HG02970 (cell line): ENCODE measurements around the gene TPCN1.

Experiments used
- ATAC-seq: cut with Tn5 transposase; IDR thresholded peaks from one replicate; pipeline ENCODE4 v1.9.1; 2021; ENCODE audit warnings: mild to moderate bottlenecking, moderate library complexity, moderate number of reproducible peaks; ENCODE audit not compliant: unreplicated experiment, low FRiP score

The TPCN1 gene

DNA sequence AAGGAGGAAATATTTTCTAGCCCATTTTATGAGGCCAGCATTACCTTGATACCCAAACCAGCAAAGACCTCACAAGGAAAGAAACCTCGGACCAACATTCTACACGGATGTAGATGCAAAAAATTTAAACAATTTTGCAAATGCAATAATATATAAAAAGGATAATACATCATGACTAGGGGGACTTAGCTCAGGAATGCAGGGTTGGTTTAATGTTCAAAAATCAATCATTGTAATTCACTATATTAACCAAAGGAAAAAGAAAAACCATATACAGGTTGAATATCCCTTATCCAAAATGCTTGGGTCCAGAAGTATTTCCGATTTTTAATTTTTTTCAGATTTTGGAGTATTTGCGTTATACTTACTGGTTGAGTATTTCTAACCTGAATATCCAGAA is 33.0 kb downstream of the TPCN1 start:
- ATAC-seq, result no peak

DNA sequence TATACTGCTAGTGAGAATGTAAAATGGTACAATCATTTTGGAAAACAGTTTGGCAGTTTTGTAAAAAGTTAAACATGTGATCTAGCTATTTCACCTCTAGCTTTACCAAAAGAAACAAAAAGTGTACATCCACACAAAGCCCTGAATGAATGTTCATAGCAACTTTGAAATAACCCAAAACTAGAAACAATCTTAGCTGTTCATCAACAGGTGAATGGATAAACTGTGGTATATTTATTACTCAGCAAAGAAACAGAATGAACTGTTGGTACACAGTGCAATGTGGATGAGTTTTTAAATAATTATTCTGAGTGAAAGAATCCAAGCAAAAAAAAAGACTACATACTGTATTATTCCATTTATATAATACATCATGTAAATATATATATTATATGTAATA is 36.3 kb downstream of the TPCN1 start:
- no peak for ATAC-seq

DNA sequence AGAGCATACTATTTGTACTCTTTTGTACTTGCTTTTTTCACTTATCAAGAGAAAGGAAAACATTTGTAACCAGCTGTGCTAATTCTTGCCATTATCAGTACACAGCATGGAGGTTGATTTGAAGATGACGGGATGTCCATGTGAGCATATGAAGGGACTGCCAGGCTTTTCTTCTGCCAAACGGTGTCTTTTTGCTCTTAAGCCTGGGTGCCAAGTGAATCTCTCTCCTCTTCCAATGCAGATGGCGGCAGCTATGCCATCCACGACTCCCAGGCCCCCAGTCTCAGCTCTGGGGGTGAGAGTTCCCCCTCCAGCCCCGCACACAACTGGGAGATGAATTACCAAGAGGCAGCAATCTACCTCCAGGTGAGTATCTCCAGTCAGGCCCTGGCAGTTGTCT is 38.9 kb downstream of the TPCN1 start:
- no peak for ATAC-seq

DNA sequence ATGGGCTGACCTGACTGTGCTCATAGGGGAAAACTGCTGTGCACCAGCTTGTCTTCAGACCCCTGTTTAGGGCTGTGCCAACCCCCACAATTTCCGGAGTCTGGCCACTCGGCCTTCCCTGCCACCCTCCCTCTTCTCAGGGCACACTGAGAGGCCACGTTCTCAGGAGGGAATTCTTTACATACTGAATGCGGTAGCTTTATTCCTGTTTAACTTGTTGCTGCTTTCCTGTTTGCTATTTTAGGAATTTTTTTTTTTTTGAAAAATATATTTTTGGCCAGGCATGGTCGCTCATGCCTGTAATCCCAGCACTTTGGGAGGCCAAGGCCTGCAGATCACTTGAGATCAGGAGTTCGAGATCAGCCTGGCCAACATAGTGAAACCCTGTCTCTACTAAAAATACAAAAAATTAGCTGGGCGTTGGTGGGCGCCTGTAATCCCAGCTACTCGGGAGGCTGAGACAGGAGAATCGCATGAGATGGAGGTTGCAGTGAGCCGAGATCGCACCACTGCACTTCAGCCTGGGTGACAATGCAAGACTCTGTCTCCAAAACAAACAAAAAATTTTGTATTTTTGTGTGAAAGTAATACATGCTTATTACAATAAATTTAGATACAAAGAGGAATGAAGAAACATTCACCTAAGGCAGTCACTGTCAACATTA is 39.5 kb downstream of the TPCN1 start:
- no peak for ATAC-seq

DNA sequence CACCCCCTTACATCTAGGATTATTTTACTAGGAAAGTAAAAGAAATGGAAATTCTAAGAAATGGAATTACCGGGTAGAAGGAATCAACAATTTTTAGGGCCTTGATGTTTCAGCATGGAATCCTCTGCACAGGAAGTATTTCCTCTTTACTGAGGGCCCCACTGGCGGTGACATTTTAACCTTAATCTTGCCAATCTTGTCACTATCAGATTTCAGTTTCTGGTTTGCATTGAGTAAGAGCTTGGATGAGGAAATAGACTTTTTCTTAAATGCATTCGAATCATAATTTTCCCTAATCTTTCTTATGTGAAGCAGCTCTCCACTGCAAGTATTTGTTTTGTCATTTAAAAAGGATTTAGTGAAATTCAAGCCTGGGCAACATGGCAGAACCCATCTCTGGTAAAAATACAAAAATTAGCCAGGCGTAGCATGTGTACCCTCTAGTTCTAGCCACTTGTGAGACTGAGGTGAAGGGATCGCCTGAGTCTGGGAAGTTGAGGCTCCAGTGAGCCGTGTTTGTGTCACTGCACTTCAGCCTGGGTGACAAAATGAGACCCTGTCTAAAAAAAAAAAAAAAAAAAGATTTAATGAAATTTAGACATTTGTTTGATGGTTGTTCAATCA is 40.7 kb downstream of the TPCN1 start:
- no peak for ATAC-seq

DNA sequence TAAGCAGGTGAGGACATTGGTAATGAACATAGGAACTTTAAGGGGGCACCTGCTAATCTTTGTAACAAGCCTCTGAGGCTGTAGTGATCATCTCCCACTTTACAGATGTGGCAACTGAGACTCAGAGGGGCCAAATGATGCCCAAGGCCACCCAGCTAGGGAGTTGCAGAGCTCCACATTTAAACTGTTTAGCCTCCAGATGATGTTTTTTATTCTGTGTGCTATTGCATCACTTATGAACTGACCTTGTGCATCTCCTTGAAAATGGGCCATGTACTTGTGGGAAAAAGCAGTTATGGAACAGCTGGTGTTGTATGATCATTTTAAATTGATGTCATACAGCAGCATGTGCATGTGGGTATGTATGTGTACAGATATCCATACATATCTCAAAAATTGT is 41.4 kb downstream of the TPCN1 start:
- ATAC-seq, result no peak

DNA sequence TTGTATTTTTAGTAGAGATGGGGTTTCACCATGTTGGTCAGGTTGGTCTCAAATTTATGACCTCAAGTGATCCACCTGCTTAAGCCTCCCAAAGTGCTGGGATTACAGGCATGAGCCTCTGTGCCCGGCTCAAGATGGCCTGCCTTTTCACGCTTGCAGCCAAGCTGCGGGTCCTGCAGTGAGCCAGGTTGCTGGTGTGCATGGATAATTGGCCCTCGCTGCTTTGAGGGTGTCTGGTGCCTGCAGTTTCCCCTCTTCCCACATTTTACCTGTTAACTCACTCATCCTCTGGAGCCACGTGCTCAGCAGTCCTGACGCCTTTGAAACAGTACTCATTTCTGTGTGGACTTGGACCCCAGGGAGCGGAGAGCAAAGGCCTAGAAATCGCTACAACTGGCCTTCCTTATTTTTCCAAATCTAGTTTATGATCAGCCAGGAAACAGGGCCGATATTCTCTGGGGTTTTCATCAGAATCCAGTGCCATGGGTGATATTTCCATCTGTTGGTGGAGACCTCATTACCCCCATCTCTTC is 42.2 kb downstream of the TPCN1 start:
- no peak for ATAC-seq

DNA sequence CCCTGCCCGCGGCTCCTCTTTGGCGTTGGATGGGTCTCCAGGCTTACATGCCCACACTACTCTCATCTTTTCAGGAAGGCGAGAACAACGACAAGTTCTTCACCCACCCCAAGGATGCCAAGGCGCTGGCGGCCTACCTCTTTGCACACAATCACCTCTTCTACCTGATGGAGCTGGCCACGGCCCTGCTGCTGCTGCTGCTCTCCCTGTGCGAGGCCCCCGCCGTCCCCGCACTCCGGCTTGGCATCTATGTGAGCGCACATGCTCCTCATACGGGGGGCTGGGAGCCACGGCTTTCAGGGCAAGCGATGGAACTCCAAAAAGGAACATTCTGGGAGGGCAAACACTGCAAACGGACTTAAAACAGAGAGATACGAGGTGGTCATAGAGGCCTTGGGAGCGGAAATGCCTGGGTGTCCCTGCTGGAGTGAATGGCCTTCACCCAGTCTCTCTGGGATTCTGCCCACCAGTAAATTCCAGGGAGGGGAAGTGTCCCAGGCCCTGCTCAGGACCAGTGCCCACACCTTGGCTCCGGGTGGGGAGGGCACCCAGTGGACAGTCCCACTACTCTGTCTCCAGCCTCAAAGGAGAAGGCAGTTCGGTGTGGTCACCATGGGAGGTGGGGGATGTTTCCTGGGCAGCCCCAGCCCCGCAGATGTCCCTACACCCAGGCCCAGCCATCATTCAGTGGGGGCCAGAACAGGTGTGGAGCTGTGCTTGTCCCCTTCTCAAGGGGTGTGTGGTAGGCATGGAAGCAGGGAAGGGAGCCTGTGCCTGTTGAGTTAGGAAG is 45.0 kb downstream of the TPCN1 start:
- ATAC-seq, result no peak

DNA sequence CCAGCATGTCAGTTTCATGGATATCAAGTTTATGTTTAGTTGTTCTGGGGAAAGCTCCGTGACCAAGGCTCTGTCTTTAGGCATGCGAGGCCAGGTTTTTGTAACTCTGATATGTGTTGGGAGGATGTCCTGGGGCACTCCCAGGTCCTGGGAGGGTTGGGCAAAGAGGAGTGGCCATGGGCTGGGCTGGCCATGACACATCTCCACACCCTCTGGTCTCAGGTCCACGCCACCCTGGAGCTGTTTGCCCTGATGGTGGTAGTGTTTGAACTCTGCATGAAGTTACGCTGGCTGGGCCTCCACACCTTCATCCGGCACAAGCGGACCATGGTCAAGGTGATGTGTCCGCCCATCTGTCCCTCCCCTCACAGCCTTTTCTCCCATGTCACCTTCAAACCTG is 46.4 kb downstream of the TPCN1 start:
- ATAC-seq, result no peak

DNA sequence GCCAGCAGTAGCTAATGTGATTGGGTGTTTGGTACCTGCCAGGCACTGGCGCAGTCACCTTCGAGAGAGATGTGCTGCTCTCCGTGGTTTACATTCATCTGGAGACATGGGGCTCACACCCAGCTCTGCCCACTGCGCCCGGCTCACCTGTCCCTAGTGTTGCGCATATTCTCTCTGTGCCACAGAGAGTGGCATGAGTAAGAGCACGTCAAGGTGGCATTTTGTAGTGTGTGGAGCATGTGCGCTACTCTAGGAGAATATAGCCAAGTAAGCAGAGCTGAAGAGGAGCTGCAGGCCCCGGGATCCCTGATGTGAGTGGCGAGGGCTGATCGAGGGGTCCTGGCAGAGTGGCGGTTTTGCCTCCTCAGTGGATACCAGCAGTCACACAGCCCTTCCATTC is 46.9 kb downstream of the TPCN1 start:
- no peak for ATAC-seq

DNA sequence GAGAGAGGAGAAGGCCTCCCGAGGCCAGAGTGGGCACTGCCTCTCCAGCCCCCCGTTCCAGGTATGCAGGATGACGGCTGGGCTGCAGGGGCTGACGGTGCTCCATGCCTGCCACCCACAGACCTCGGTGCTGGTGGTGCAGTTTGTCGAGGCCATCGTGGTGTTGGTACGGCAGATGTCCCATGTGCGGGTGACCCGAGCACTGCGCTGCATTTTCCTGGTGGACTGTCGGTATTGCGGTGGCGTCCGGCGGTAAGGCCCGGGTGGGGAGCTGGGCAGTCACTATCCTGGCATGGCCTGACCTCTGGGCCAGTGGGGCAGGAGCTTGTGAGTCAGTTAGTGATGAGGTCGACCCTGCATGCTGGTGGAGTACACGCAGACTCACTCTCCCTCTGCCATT is 47.4 kb downstream of the TPCN1 start:
- no peak for ATAC-seq

DNA sequence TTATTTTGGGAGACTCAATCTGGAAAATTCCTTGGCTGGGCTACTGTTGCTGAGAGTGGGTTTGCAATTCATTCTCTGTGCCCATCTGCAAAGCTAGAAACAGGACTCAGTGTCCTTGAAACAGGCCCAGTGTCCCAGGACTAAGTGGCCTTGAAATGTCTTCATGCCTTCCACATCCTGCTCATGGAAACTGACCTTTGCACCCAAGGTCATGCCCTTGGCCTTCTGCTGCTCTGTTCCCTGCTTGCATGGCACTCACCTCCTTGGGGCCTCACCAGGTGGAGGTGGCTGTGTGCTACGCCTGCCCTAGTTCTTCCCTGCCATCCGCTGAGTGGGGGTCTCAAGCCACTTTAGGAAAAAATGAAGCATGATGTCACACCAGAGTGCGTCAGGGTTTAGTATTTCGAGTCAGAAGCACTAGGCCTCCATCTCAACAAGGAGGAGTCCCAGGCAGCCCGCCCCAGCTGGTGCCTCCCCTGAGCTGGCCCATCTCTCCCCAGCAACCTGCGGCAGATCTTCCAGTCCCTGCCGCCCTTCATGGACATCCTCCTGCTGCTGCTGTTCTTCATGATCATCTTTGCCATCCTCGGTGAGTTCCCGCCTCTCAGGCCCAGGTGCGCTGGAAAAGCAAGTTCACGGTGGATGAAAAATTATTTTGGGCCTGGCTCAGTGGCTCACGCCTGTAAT is 48.1 kb downstream of the TPCN1 start:
- no peak for ATAC-seq

DNA sequence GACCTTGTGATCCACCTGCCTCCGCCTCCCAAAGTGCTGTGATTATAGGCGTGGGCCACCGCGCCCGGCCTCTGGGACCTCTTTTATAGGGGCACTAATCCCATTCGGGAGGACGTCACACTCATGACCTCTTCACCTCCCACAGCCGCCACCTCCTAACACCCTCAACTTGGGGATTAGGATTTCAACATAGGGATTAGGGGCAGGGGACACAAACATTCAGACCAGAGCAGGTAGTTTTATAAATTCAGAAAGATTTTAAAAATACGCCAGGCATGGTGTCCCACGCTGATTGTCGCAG is 49.4 kb downstream of the TPCN1 start:
- ATAC-seq, result no peak

DNA sequence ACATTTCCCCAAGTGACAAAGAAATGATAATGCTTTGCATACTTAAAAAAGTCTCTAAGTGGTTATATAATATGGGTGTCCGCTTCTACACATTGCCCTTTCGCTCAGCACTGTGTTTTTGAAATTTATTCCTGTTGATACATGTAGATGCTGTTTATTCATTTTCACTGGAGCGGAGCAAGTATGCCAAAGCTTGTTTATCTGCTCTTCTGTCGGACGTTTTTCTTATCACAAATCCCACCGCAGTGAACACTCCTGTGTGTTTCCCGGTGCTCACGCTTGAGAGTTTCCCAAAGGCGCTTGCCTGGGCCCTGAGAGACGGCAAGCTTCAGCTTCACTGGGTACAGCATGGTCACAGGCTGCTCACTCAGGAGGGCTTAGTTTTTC is 50.2 kb downstream of the TPCN1 start:
- no peak for ATAC-seq

DNA sequence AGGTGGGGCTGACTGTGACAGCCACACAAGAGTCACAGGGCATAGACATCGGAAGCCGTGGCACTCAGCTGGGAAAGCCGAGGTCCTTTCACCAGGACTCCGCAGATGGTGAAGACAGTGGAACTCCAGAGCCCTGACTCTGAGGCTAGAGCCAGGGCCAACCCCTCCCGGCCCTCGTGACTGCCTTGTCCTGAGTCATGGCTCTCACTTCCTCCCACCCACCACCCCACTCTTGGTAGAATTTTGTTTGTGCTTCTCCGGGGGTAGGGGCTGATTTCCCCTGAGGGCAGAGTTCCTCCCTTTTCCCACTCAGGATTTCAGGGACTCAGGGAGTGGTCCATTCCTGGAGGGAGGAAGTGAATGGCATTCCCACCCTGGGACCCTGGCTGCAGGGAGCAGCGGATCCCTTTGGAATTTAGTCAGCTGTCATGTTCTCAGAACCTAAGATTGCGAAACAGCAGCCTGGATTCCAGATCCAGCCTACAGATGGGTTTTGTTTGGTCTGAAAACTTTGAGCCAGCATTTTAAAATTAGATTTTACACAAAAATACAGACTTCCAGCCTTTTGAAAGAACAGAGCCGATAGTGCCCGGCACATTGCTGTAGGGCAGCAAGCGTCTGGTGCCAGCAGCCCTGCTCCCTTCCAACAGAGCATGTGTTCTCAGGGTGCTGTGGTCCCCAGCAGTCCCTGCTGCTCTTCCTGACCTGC is 50.7 kb downstream of the TPCN1 start:
- ATAC-seq, result no peak

DNA sequence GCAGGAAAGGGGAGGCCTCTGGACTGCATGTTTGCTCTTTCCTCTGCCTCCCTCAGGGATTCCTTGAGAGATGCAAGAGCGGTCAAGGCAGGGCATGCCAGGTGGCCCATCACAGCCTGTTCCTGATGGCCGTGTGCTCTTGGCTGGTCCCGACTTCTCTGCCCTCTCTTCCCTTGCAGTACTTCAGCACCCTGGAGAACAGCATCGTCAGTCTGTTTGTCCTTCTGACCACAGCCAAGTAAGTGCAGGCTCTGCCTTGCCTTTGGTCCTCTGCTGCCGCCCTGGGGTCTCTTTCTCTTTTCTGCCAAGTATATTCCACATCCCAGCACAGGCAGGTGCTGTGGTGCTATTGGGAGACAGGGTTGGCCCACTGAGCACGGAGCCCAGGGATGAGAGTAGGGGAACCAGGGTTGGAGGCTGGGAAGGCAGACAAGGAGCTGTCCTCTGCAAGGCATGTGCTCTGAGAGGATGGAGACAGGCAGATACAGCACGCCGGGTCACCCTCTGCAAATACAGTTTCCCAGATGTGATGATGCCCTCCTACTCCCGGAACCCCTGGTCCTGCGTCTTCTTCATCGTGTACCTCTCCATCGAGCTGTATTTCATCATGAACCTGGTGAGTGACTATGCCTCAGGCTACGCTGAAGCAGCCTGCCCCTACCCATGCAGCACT is 51.9 kb downstream of the TPCN1 start:
- no peak for ATAC-seq

DNA sequence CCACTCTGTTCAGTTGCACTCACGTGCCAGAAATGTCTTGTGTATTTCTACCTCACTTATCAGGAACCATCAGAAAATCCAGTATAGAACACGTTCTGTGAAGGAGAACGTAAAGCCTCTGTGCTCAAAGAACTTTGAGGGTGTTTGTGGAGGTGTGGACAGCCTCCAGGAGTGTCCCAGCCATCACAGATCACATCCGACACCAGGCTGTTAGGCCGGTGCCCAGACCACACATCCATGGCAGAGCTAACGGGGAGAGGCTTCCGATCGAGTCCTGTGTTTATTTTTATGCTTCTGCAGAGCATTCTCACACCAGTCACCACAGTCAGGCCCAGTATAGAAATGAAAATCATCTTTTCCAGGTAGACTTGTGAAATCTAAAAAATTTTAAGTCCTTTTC is 53.6 kb downstream of the TPCN1 start:
- no peak for ATAC-seq

DNA sequence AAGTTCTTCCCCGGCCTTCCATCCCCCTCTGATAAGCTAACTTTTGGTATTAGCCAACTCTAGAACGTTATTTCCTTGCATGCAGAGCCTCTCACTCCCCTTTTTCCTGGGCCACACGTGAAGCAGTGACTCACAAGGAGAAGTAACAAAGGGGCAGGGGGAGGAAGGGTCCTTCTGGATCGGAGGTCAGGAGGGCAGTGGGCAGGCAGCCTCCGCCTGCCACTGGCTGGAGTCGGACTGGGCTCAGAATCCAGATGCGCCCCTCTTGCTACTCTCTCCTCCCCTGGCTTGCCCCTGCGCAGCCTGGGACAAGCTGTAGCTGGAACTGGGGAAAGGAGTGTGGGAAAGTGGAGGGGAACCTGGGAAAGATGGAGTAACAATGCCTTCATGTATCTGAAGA is 55.0 kb downstream of the TPCN1 start:
- no peak for ATAC-seq

DNA sequence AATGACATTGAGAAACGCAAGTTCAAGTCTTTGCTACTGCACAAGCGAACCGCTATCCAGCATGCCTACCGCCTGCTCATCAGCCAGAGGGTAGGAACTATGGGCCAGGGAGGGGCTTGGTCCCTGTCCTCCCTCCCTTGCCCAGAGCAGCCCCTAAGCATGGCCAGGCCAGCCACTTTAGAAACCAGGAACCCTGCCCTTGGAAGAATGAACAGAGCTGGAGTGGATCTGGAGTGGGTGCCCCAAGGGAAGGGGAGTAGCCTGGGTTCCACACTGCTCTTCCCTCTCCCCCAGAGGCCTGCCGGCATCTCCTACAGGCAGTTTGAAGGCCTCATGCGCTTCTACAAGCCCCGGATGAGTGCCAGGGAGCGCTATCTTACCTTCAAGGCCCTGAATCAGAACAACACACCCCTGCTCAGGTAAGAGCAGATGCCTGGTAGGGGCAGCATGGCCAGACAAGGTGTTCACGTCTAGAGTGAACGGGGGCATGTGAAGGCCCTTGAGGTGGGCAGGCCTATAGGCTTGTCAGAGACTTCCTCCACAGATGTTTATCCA is 55.8 kb downstream of the TPCN1 start:
- ATAC-seq, result no peak

DNA sequence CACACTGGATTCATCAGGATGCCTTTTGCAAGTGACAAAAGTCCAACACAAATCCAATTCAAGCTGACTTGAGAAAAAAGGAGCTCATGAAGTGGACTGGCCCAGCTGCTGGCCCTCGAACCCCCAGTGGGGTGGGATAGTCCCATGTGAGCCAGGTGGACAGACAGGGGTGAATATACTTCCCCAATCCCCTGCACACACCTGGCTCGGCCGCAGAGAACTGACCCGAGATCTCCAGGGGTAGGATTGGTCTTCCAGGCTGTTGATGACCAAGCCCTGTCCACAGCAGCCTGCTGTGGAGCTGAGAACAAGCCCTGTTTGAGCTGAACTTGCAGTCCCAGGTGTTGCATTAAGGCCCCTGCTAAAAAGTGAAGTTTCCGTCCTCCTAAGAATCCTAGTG is 56.2 kb downstream of the TPCN1 start:
- no peak for ATAC-seq
